Osteoblast (primary cell): ENCODE data around the gene DNAH11. TPM values are rescaled to one million over a fixed set of nuclear protein-coding genes. Genes with fewer than 3 reads are reported as not detected.

ENCODE experiments used
- DNase-seq: peaks from one replicate; pipeline ENCODE4 v3.0.0; 2011; ENCODE audit warnings: low spot score, mixed read lengths; ENCODE audit not compliant: insufficient read length; ENCODE audit errors: missing footprints
- H2AFZ ChIP-seq: 2 replicates; pipeline ENCODE4 v1.6.0; 2011; ENCODE audit warnings: mild to moderate bottlenecking, low read length
- H3K27ac ChIP-seq: 2 replicates; pipeline ENCODE4 v1.5.1; 2011; ENCODE audit warnings: mild to moderate bottlenecking, low read depth, low read length, moderate library complexity
- H3K27me3 ChIP-seq: 2 replicates; pipeline ENCODE4 v1.6.0; 2012; ENCODE audit warnings: mild to moderate bottlenecking, control low read depth, inconsistent platforms, low read length, moderate library complexity; ENCODE audit not compliant: insufficient read depth
- H3K36me3 ChIP-seq: 2 replicates; pipeline ENCODE4 v1.5.1; 2011; ENCODE audit warnings: mild to moderate bottlenecking, low read length, control low read depth, moderate library complexity; ENCODE audit not compliant: insufficient read depth
- H3K4me1 ChIP-seq: 2 replicates; pipeline ENCODE4 v1.5.1; 2011; ENCODE audit warnings: mild to moderate bottlenecking, low read length, control low read depth, moderate library complexity; ENCODE audit not compliant: insufficient read depth
- H3K4me2 ChIP-seq: 2 replicates; pipeline ENCODE4 v1.6.0; 2011; ENCODE audit warnings: mild to moderate bottlenecking, low read length; ENCODE audit not compliant: insufficient read depth
- H3K4me3 ChIP-seq: fragments of 200-600 bp; sonication (generic); 3 replicates; pipeline ENCODE4 v1.5.1; 2012; ENCODE audit warnings: mild to moderate bottlenecking, low read length, inconsistent platforms; ENCODE audit not compliant: insufficient read depth
- H3K79me2 ChIP-seq: 2 replicates; pipeline ENCODE4 v1.6.0; 2012; ENCODE audit warnings: mild to moderate bottlenecking, low read length, control low read depth, inconsistent platforms; ENCODE audit not compliant: insufficient read depth
- H3K9me3 ChIP-seq: 2 replicates; pipeline ENCODE4 v1.5.1; 2011; ENCODE audit warnings: low read depth, low read length, control low read depth
- H4K20me1 ChIP-seq: 2 replicates; pipeline ENCODE4 v1.6.0; 2012; ENCODE audit warnings: mild to moderate bottlenecking, low read length, control low read depth; ENCODE audit not compliant: insufficient read depth
- total RNA-seq: library from RNA; depleted of rRNA; stranded (reverse); fragments of >200 nt; gene quantifications from 2 replicates; pipeline ENCODE4 v1.2.3, GENCODE V29; 2012
- TF ChIP-seq, protein P1 (sequence below): IDR thresholded peaks from 2 replicates; pipeline ENCODE4 v1.5.1; 2011; ENCODE audit warnings: mild to moderate bottlenecking, low read depth, low read length, moderate library complexity; ENCODE audit errors: extremely low read depth

The DNAH11 gene
- total RNA-seq, 1 donor, result 1.1 TPM

DNA sequence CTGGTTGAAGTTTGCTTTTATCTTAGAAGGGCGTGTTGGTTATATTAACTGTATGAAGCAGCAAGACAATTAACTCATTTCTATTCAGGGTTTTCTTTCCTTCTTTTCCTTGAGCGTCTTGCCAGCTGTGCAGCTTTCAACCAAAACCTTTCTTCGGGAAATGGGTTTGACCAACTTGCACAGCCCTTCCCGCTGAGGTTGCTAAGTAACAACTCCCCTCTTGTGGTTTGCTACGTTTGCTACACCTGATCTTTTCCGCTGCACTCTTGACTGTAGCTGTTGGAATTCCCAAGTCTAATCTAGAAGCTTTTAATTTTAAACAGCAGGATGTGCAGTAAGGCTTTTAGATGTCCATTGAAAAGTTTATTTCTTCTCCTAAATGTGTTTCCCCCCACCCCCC, 286.0 kb downstream of the DNAH11 start:
- Histone ChIP-seq H3K27ac (no peak overlapping the region), H3K4me3 (no peak overlapping the region), H2AFZ (no peak overlapping the region), H3K9me3 (no peaks in the 10 kb centered on the region), H3K36me3 (no peaks in the 10 kb centered on the region), H3K27me3 (no peaks in the 10 kb centered on the region), H4K20me1 (no peaks in the 10 kb centered on the region), H3K79me2 (no peaks in the 10 kb centered on the region), H3K4me1 (no peaks in the 10 kb centered on the region), H3K4me2 (no peak overlapping the region)
- TF ChIP-seq, protein P1, sequence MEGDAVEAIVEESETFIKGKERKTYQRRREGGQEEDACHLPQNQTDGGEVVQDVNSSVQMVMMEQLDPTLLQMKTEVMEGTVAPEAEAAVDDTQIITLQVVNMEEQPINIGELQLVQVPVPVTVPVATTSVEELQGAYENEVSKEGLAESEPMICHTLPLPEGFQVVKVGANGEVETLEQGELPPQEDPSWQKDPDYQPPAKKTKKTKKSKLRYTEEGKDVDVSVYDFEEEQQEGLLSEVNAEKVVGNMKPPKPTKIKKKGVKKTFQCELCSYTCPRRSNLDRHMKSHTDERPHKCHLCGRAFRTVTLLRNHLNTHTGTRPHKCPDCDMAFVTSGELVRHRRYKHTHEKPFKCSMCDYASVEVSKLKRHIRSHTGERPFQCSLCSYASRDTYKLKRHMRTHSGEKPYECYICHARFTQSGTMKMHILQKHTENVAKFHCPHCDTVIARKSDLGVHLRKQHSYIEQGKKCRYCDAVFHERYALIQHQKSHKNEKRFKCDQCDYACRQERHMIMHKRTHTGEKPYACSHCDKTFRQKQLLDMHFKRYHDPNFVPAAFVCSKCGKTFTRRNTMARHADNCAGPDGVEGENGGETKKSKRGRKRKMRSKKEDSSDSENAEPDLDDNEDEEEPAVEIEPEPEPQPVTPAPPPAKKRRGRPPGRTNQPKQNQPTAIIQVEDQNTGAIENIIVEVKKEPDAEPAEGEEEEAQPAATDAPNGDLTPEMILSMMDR, result no peak
- DNase-seq, result no peak

DNA sequence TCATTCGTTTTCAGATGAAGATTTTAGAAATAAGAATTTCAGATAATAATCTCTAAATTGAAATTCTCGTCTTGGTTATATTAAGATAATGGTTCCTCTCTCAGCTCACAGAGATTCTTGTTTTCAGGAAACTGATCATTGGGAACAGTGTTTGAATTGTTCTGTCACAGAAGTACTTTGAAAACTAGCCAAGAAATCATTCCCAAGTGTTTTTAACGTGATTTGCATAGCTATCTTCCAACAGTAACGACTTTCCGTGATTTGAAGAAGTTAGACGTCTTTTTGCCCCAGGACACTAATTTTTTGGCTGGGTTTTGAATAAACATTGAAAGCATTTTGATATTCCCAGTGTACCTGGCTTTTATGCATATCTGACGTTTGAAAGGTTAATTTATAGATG, 286.9 kb downstream of the DNAH11 start:
- no peak for DNase-seq
- H3K27ac ChIP-seq, result no peak overlapping the region
- H3K36me3 ChIP-seq, result no peaks in the 10 kb centered on the region
- H3K9me3 ChIP-seq, result no peaks in the 10 kb centered on the region
- H3K4me3 ChIP-seq, result no peak overlapping the region
- no peak overlapping the region for H3K4me2 ChIP-seq
- H3K79me2 ChIP-seq, result no peaks in the 10 kb centered on the region
- no peaks in the 10 kb centered on the region for H3K4me1 ChIP-seq
- no peak overlapping the region for H2AFZ ChIP-seq
- TF ChIP-seq, protein P1, result no peak
- no peaks in the 10 kb centered on the region for H3K27me3 ChIP-seq
- H4K20me1 ChIP-seq, result no peaks in the 10 kb centered on the region

DNA sequence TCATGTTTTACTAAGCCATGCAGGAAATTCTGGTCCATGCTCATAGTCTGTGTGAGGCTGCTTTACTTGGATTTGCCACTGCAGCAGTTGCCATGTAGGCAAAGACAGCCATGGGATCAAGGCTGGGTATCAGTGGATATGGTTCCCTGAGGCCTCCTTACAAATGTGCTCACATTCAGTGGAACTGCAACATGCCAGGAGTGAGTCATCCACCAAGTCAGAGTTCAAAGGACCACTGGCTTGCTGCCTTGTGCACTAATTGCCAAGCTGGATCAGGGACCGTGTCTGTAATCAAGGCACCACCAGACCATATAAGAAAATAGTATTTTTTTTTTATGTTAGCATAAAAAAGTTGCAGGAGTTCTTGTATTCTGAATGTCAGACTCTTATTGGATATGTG, 301.9 kb downstream of the DNAH11 start:
- TF ChIP-seq, protein P1, result no peak
- H3K27ac ChIP-seq, result no peak overlapping the region

DNA sequence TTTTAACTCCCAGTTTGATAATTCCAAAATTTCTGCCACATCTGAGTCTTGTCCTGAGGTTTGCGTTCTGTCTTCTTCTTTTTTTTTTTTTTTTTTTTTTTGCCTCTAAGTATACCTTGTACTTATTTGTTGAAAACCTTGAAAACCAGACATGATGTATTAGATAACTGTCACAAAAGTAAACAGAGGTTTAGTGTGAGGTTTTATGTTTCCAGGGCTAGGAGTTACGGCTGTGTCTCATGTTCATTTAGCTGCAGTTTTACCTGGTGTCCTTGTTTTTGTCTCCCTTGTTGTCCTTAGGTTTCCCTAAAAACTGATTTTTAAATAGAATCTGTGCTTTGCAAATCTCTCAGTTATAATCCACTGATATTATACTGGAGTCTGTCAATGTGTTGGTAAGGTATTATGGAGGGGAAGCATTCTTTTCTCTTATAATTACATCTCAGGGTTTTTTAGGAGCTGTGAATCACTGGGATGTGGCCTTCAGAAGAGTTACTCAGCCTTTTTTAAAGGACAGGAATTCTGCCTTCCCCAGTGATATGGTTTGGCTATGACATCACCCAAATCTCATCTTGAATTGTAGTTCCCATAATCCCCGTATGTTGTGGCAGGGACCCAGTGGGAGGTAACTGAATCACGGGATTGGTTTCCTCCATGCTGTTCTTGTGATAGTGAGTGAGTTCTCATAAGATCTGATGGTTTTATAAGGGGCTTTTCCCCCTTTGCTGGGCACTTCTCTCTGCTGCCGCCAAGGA, 307.9 kb downstream of the DNAH11 start:
- Histone ChIP-seq H3K4me3 (no peak overlapping the region), H3K4me1 (no peaks in the 10 kb centered on the region), H3K27me3 (no peaks in the 10 kb centered on the region), H2AFZ (no peak overlapping the region), H3K4me2 (no peak overlapping the region), H3K27ac (no peak overlapping the region), H3K36me3 (no peaks in the 10 kb centered on the region), H4K20me1 (no peaks in the 10 kb centered on the region), H3K79me2 (no peaks in the 10 kb centered on the region), H3K9me3 (no peaks in the 10 kb centered on the region)
- TF ChIP-seq, protein P1, result no peak
- peak; percentile 43 for DNase-seq

More for the DNA sequence above, 301.9 kb downstream of the DNAH11 start:
- Histone ChIP-seq H3K79me2 (no peaks in the 10 kb centered on the region), H3K4me2 (no peak overlapping the region), H3K27me3 (no peaks in the 10 kb centered on the region), H3K36me3 (no peaks in the 10 kb centered on the region), H3K4me3 (no peak overlapping the region), H3K9me3 (no peaks in the 10 kb centered on the region), H4K20me1 (no peaks in the 10 kb centered on the region), H2AFZ (no peak overlapping the region), H3K4me1 (no peaks in the 10 kb centered on the region)
- DNase-seq, result no peak
